Skeletal muscle cell (primary cell): ENCODE results near the gene SLC25A43.
"Not testable (repeated sequence)": the region's sequence is repeated elsewhere in the genome, so short reads cannot be mapped to it uniquely, and the experiment has no call there.

ENCODE experiments used
- DNase-seq: peaks from one replicate; pipeline ENCODE4 v3.0.0-alpha.2; 2010; ENCODE audit warnings: low read depth
- H3K4me3 ChIP-seq: 2 replicates; pipeline ENCODE4 v1.5.1; 2011; ENCODE audit warnings: low read depth, mild to moderate bottlenecking, control low read depth, low read length, moderate library complexity

Gene SLC25A43

DNA sequence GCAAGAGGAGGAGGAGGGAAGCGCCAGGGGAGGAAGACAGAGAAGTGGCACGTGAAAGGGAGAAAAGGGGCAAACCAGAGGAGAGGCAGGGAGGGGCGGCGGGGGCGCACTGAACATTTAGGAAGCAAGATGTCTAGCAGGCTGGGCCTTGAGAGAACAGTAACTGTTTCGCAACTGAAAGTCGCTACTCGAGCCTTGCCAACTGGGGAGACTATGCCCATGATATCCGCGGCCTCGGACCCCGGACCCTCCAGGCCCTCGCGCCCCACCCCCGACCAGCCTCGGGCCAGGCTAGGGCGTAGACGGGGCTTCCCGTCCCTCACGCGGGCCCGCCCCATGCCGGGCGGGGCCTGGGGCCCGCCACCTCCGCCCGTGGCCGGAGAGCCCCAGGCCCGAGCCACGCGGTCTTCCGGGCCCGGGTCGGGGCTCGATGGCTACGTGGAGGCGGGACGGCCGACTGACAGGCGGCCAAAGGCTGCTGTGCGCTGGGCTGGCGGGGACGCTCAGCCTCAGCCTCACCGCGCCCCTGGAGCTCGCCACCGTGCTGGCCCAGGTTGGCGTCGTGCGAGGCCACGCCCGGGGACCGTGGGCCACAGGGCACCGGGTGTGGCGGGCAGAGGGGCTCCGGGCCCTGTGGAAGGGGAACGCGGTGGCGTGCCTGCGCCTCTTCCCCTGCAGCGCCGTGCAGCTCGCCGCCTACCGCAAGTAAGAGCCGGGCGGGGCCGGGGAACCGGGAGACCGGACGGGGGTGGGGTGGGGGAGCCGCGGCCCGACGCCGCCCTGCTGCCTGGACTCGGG, at the start of gene SLC25A43:
TSS of gene SLC25A43 (plus strand) at position 363 of the 798 bp plus-strand sequence. CDS start at position 431, 68 bp downstream.
- DNase-seq, result no peak
- H3K4me3 ChIP-seq, result peak within 1 kb of the TSS; percentile 59

DNA sequence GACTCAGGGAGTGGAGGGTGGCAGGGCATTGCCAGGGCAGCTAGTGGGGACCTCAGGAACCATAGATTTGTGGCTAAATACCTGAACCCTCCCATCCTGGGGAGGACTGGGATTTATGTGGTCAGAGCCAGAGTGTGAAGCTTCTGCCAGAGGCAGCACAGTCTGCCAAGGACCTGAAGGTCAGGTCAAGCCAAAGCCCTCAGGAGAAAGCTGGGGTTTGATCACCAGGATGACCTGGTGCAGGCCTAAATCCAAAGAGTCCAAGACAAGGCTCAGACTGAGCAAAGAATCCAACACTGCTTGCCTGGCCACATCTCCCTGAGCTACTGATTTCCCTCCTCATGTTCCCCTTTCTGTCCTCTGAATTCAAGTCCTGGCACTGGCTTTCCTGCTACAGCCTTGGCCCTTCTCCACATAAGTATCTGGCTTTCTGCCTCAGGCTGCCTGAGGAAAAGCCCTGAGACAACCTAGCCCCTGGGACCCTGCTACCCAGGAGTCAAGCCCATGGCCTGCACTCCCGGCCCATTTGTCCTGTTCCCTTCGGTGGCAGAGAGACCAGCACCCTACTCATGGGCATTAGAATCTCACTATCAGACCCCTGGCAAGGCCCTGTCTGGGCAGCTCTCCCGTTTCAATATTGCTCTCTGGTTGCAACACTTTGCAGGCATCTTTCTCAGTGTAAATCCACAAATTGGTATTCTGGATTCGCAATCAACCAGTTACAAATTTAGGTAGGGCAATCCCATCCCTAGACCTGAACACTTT, 39.3 kb upstream of the SLC25A43 start:
- no peak overlapping the region for H3K4me3 ChIP-seq
- no peak for DNase-seq

DNA sequence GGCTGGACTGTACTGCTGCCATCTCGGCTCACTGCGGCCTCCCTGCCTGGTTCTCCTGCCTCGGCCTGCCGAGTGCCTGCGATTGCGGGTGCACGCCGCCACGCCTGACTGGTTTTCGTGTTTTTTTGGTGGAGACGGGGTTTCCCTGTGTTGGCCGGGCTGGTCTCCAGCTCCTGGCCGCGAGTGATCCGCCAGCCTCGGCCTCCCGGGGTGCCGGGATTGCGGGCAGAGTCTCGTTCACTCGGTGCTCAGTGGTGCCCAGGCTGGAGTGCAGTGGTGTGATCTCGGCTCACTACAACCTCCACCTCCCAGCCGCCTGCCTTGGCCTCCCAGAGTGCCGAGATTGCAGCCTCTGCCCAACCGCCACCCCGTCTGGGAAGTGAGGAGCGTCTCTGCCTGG, 37.7 kb upstream of the SLC25A43 start:
- DNase-seq, result not testable (repeated sequence)

DNA sequence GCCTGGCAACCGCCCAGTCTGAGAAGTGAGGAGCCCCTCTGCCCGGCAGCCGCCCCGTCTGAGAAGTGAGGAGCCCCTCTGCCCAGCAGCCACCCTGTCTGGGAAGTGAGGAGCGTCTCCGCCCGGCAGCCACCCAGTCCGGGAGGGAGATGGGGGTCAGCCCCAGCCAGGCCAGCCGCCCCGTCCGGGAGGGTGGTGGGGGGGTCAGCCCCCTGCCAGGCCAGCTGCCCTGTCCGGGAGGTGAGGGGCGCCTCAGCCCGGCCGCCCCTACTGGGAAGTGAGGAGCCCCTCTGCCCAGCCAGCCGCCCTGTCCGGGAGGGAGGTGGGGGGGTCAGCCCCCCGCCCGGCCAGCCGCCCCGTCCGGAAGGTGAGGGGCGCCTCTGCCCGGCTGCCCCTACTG, 37.1 kb upstream of the SLC25A43 start:
- not testable (repeated sequence) for DNase-seq, H3K4me3 ChIP-seq

More for the DNA sequence above, 37.7 kb upstream of the SLC25A43 start:
- H3K4me3 ChIP-seq, result not testable (repeated sequence)

DNA sequence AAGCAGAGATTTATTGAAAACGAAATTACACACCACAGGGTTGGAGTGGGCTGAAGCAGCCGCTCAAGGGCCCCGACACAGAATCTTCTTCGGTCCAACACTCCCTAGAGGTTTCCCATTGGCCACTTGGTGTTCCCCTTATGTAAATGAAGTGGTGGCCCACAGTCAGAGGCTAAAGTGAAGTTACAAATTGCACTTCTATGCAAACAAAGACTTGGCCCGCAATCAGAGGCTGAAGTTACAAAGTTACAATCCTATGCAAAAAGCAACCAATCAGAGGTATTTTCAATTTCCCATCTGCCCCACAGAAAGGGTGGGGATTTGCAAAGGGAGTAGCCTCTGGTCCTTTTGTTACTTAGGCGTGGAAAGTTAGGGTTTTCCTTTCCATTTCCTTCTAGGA, 35.7 kb upstream of the SLC25A43 start:
- no peak overlapping the region for H3K4me3 ChIP-seq
- no peak for DNase-seq

DNA sequence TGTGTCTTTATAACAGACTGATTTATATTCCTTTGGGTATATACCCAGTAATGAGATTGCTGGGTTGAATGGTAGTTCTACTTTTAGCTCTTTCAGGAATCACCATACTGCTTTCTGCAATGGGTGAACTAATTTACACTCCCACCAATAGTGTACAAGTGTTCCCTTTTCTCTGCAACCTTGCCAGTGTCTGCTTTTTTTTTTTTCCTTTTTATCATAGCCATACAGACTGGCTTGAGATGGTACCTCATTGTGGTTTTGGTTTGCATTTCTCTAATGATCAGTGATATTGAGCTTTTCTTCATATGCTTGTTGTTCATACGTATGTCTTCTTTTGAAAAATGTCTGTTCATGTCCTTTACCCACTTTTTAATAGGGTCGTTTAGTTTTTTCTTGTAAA, 27.3 kb upstream of the SLC25A43 start:
- H3K4me3 ChIP-seq, DNase-seq: not testable (repeated sequence)

GRCh38 chrX:119374736-119375135, 24.4 kb upstream of the SLC25A43 start:
- DNase-seq, result no peak
- no peak overlapping the region for H3K4me3 ChIP-seq

DNA sequence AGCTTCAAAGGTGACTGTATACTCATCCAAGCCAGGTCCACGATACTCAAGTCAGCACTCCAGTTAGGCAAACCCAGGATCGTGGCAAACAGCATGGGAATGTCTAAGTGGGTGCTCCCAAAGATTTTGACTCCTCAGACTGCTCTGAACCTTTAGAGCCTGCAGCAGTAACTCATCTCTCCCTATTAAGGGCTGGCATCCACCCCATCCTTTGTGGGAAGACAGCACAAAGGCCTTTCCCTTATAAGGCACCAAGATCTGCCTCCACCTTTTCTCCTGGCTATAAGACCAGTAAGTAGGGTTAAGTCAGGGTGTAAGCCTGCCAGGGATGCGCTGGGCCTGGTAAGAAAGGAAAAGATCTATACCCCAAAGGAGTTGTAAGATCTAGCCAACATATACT, 23.6 kb upstream of the SLC25A43 start:
- H3K4me3 ChIP-seq, result no peak overlapping the region
- DNase-seq, result no peak

DNA sequence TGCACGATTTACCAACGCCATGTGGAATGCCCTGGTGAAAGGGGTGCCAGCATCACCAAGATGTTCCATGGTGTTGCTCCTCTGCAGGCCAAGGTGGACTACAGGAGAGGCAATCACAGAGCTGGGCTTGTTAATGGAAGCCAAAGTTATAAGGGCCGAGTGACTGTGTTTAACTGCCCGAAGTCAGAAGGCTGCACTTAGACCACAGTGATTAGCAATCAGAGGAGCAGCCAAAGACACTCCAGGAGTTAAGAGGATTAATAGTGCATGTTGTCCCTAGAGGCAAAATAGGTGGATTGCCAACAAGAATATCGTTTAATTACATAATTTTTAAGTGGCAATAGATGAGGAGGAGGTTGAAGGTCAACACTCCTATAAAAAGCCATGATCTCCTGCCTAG, 22.8 kb upstream of the SLC25A43 start:
- H3K4me3 ChIP-seq, result no peak overlapping the region
- no peak for DNase-seq

DNA sequence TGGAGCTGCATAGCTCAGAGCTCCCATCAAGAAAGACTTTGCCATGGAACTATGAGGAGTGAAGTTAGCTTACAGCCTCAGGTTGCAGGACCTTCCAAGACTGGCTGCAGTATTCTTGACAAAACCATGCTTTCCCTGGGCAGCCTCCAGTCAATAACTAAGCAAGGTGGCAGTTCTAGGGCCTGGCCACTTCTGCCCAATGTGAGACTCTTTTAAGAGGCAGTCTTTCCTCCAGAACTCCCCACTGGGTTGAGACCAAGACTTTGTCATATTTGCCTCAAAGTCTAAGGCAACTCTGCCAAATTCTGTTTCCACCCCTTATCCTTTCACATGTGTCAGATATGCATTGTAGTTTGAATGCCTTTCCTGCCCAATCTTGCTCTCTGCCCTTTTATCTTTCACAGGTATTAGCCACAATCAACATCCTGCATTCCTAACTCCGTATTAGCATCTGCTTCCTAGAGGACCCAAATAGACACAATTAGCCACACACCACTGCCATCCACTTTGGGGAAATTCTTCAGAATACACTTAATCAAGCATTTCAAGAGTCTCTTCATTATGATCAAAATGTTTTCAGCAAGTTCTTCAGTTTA, 17.7 kb upstream of the SLC25A43 start:
- H3K4me3 ChIP-seq, result no peak overlapping the region
- DNase-seq, result no peak

GRCh38 chrX:119382606-119383005, 16.5 kb upstream of the SLC25A43 start:
- DNase-seq, result no peak
- H3K4me3 ChIP-seq, result no peak overlapping the region

DNA sequence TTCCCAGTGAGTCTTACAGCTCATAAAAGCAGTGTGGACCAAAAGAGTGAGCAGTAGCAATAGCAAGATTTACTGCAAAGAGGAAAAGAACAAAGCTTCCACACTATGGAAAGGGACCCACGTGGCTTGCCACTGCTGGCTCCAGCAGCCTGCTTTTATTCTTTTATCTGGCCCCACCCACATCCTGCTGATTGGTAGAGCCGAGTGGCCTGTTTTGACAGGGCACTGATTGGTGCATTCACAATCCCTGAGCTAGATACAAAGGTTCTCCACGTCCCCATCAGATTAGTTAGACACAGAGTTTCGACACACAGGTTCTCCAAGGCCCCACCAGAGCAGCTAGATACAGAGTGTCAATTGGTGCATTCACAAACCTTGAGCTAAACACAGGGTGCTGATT, 12.5 kb upstream of the SLC25A43 start:
- not testable (repeated sequence) for H3K4me3 ChIP-seq, DNase-seq

GRCh38 chrX:119387426-119387825, 11.7 kb upstream of the SLC25A43 start:
- H3K4me3 ChIP-seq, DNase-seq: not testable (repeated sequence)

- H3K4me3 ChIP-seq, result no peak overlapping the region
- DNase-seq, result no peak
Observed at GRCh38 chrX:119389214-119389613, 9.9 kb upstream of the SLC25A43 start.

GRCh38 chrX:119389871-119390501, 9.2 kb upstream of the SLC25A43 start:
- H3K4me3 ChIP-seq, result no peak overlapping the region
- DNase-seq, result no peak

DNA sequence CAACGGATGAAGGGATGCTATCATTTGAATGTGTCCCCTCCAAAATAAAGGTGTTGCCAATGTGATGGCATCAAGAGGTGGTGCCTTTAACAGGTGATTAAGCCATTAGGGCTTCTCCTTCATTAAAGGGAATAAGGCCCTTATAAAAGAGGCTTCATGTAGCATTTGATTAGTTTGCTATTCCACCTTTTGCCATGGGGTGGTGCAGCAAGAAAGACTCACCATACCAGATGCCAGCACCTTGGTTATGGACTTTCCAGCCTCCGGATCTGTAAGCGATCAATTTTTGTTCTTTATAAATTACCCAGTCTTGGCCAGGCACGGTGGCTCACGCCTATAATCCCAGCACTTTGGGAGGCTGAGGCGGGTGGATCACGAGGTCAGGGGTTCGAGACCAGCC, 7.9 kb upstream of the SLC25A43 start:
- DNase-seq, result no peak

GRCh38 chrX:119393144-119393543, 6.0 kb upstream of the SLC25A43 start:
- no peak overlapping the region for H3K4me3 ChIP-seq
- DNase-seq, result no peak

More for the DNA sequence above, 7.9 kb upstream of the SLC25A43 start:
- no peak overlapping the region for H3K4me3 ChIP-seq

DNA sequence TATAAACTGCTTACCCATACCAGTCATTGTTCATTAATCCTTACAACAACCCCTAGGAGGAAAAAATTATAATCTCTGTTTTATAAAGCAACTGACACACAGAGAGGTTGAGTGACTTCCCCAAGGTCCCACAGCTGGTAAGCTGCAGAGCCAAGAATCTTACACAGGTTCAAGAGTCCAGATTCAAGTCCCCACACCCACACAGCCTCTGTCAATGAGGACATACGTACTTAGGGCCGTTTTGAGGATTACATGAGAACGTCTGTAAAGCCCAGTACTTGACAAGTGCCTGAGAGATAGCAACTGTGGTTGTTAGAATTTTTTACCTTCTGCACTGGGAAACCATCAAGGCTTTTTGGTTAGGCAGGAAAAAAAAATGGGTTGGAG, 556 bp upstream of the SLC25A43 start:
- DNase-seq, result no peak

GRCh38 chrX:119399772-119400101, 601 bp downstream of the SLC25A43 start:
- no peak for DNase-seq
- H3K4me3 ChIP-seq, result peak overlapping the region; percentile 59

More for the DNA sequence above, 556 bp upstream of the SLC25A43 start:
- H3K4me3 ChIP-seq, result peak overlapping the region; percentile 59

DNA sequence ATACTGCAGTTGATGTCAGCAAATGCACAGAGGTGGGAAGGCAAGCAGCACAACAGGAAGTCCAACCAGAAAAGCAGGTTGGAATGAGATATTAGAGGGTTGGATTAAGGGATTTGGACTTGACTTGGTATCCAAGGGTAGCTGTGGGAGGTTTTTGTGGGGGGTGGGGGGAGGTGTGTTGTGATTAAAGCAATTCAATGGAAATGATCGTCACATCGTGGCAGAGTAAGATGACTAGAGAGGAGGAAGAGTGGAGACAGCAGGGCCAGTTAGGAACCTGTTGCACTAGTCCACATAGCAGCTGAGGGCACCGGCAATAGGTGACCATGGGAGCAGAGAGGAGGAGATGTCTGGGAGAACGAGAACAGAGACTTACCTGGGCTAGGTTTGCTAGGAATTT, 2.4 kb downstream of the SLC25A43 start:
- DNase-seq, result no peak

More for the DNA sequence above, 2.4 kb downstream of the SLC25A43 start:
- no peak overlapping the region for H3K4me3 ChIP-seq
